GM12864 (cell line): ENCODE measurements around the gene KPNA2.

Experiments used
- DNase-seq: peaks from one replicate; pipeline ENCODE4 v3.0.0-alpha.2; 2011; ENCODE audit warnings: low read depth
- H3K4me3 ChIP-seq: 2 replicates; pipeline ENCODE4 v1.5.1; 2011; ENCODE audit warnings: mild to moderate bottlenecking, low read depth, low read length, control low read depth
- TF ChIP-seq, protein P1 (sequence below): IDR thresholded peaks from 2 replicates; pipeline ENCODE4 v1.5.1; 2011; ENCODE audit warnings: low read depth, mild to moderate bottlenecking, moderate library complexity, low read length, control low read depth, inconsistent platforms; ENCODE audit errors: missing control alignments

The KPNA2 gene

DNA sequence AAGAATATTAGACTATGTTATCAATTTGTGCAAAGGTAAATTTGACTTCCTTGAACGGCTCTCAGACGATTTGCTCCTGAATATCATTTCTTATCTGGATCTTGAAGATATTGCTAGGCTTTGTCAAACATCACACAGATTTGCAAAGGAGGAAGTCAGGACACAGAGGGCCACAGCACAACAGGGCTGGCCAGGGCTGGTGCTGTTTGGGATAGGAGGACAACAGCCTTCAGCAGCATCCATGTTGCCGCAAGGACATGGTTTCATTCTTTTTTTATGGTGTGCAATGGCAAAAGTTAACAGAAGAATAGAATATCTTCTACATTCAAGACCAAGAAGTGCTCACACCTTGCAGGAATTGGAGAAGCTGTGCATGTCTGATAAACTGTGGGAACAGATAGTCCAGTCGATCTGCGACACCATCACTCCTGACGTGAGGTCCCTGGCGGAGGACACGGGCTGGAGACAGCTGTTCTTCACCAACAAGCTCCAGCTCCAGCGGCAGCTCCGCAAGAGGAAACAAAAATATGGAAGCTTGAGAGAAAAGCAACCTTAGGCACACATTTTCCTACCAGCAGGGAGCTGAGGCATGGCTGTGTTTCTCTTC is 59.8 kb downstream of the KPNA2 start:
- DNase-seq = no peak
- no peak overlapping the region for H3K4me3 ChIP-seq
- TF ChIP-seq, protein P1, sequence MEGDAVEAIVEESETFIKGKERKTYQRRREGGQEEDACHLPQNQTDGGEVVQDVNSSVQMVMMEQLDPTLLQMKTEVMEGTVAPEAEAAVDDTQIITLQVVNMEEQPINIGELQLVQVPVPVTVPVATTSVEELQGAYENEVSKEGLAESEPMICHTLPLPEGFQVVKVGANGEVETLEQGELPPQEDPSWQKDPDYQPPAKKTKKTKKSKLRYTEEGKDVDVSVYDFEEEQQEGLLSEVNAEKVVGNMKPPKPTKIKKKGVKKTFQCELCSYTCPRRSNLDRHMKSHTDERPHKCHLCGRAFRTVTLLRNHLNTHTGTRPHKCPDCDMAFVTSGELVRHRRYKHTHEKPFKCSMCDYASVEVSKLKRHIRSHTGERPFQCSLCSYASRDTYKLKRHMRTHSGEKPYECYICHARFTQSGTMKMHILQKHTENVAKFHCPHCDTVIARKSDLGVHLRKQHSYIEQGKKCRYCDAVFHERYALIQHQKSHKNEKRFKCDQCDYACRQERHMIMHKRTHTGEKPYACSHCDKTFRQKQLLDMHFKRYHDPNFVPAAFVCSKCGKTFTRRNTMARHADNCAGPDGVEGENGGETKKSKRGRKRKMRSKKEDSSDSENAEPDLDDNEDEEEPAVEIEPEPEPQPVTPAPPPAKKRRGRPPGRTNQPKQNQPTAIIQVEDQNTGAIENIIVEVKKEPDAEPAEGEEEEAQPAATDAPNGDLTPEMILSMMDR = no peak

DNA sequence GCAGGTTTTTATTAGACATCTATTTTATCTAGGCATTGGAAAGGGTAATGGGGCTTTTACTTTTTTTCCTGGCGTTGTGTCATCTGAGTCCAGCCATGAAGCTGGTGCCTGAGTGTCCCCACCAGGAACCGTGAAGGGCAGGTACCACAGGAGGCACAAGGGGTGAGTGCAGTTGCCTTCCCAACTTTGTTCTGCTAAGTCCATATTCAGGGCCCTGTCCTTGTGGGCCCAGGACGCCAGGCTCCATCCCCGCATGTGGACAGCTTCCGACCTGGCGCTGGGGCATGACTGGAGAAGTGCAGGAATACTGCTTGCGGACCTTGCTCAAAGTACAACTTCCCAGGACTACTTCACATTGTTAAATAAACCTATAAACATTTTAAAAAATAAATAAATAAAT is 60.6 kb downstream of the KPNA2 start:
- no peak for DNase-seq
- TF ChIP-seq, protein P1 = no peak
- no peak overlapping the region for H3K4me3 ChIP-seq
